ENCODE results near the gene RASGEF1C. TPM values are rescaled to one million over a fixed set of nuclear protein-coding genes. Genes with fewer than 3 reads are reported as not detected.

RASGEF1C gene
- total and polyA plus RNA-seq, 2 experiments from 2014 or later = 0.40 to 0.42 TPM

DNA sequence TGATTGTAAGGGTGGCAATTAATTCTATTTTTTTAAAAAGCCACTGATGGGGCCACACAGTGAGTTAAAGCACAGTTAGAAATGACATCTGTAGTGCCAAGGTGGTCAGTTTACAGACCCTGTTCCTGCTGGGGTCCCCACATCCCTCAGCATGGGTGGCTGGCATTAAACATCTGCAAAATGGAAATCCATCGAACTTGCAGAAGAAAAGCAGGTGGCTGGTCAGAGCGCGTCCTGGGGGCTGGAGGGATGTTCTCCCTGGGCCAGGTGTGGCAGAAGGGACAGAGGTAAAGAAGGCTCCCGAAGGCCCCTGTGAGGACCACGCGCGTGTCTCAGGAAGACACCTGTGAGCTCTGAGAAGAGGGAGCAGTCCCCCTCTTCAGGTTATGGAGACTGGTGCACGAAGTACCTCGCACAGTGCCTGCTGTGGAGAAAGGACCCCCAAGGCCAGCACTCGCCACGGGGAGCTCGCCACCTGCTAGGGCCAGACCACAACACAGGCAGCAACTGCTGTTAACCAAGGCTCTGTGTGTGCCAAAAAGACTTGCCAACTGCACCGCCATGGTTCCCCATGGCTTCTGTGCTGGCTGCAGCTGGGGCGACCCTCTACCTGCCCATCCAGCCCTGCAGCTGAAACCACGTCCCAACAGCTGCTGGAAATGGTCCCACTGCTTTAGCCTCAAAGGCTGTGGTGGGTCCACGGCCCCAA is 65.2 kb downstream of the RASGEF1C start (continued):
- TF ChIP-seq, protein P1, sequence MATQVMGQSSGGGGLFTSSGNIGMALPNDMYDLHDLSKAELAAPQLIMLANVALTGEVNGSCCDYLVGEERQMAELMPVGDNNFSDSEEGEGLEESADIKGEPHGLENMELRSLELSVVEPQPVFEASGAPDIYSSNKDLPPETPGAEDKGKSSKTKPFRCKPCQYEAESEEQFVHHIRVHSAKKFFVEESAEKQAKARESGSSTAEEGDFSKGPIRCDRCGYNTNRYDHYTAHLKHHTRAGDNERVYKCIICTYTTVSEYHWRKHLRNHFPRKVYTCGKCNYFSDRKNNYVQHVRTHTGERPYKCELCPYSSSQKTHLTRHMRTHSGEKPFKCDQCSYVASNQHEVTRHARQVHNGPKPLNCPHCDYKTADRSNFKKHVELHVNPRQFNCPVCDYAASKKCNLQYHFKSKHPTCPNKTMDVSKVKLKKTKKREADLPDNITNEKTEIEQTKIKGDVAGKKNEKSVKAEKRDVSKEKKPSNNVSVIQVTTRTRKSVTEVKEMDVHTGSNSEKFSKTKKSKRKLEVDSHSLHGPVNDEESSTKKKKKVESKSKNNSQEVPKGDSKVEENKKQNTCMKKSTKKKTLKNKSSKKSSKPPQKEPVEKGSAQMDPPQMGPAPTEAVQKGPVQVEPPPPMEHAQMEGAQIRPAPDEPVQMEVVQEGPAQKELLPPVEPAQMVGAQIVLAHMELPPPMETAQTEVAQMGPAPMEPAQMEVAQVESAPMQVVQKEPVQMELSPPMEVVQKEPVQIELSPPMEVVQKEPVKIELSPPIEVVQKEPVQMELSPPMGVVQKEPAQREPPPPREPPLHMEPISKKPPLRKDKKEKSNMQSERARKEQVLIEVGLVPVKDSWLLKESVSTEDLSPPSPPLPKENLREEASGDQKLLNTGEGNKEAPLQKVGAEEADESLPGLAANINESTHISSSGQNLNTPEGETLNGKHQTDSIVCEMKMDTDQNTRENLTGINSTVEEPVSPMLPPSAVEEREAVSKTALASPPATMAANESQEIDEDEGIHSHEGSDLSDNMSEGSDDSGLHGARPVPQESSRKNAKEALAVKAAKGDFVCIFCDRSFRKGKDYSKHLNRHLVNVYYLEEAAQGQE (IDR thresholded peaks at IDR 0.05; ENCODE audit: unreplicated experiment) = no peak
- TF ChIP-seq, protein P2, sequence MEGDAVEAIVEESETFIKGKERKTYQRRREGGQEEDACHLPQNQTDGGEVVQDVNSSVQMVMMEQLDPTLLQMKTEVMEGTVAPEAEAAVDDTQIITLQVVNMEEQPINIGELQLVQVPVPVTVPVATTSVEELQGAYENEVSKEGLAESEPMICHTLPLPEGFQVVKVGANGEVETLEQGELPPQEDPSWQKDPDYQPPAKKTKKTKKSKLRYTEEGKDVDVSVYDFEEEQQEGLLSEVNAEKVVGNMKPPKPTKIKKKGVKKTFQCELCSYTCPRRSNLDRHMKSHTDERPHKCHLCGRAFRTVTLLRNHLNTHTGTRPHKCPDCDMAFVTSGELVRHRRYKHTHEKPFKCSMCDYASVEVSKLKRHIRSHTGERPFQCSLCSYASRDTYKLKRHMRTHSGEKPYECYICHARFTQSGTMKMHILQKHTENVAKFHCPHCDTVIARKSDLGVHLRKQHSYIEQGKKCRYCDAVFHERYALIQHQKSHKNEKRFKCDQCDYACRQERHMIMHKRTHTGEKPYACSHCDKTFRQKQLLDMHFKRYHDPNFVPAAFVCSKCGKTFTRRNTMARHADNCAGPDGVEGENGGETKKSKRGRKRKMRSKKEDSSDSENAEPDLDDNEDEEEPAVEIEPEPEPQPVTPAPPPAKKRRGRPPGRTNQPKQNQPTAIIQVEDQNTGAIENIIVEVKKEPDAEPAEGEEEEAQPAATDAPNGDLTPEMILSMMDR (conservative IDR thresholded peaks at IDR 0.05; ENCODE audit: low read depth in 2 of 2) = no peak
- no peak for TF ChIP-seq CREB1 (CRISPR knock-in tag; IDR thresholded peaks at IDR 0.05; ENCODE audit: low read depth)
- TF ChIP-seq STAT1 (IDR thresholded peaks at IDR 0.05; ENCODE audit: unreplicated experiment) = no peak
- TF ChIP-seq EZH2 (IDR thresholded peaks at IDR 0.05; ENCODE audit: low read depth, unreplicated experiment) = no peak
- no peak for TF ChIP-seq ZNF331 (CRISPR knock-in tag; IDR thresholded peaks at IDR 0.05; ENCODE audit: low read depth)

DNA sequence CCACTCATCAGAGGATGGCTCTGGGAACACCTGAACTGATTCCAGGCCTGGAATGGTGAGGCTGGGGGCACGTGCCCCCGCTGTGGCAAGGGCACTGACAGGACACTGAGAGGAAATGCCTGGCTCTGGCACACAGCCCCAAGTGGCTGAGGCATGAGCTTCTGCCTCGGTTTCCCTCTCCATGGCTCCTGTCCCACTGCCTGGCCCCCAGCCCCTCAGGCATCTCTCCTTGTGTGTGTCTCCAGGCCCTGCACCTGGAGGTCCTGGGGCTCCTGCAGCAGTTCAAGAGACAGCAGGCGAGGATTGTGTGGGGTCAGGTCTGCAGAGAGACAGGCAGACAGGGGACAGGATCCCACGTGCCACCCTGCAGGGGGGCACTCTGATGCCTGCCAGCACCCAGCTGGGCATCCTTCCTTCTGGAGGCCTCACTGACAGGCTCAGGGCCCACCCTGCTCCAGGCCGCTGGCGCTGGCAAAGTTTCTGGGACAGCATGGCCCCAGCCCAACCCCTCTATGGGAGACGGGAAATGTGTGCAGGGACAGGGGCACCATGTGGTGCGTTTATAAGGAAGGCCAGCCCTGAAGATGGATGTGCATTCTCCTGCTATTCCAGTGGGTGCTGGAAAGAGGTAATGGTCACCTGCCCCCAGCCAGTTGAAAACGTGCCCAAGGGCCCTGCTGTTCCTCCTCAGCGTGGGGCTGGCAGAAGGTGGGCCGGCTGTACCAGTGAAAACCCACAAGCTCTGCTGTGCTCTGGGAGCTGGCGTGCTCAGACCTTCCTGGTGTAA is 66.0 kb downstream of the RASGEF1C start:
- Histone ChIP-seq H3K36me3 (ENCODE audit: insufficient read depth) (no peaks in the 10 kb centered on the region), H3K79me2 (replicated peaks; ENCODE audit: insufficient read depth) (no peaks in the 10 kb centered on the region), H2AFZ (no peak overlapping the region), H4K20me1 (replicated peaks; ENCODE audit: insufficient read depth) (no peaks in the 10 kb centered on the region), H3K9me2 (ENCODE audit: insufficient read depth) (no peaks in the 10 kb centered on the region), H3K4me3 (no peak overlapping the region), H3K27ac (ENCODE audit: low read depth) (no peak overlapping the region), H3K4me2 (no peak overlapping the region), H3F3A (replicated peaks; ENCODE audit: low read depth) (no peaks in the 10 kb centered on the region), H3K4me1 (ENCODE audit: insufficient read depth) (no peaks in the 10 kb centered on the region), H3K27me3 (ENCODE audit: insufficient read depth) (no peaks in the 10 kb centered on the region)
- Mint-ChIP-seq H3K27ac (no peak overlapping the region), H3K36me3 (ENCODE audit: low read depth) (no peaks in the 10 kb centered on the region; the same call in 2 of the 3 replicates), H3K27me3 (ENCODE audit: insufficient read depth, low read depth, poor library complexity) (peaks cover 6% of the 10 kb centered on the region), H3K9me3 (peaks cover 5% of the 10 kb centered on the region; the same call in 2 of the 3 replicates), H3K4me1 (peaks cover 3% of the 10 kb centered on the region; the same call in 1 of the 3 replicates), H3K4me3 (no peak overlapping the region)
- DNase-seq (ENCODE audit: low spot score) (no peak), ATAC-seq (no peak)
- TF ChIP-seq, protein P1 (IDR thresholded peaks at IDR 0.05; ENCODE audit: unreplicated experiment) = no peak
- TF ChIP-seq JUNB (IDR thresholded peaks at IDR 0.05; ENCODE audit: unreplicated experiment) = no peak
- TF ChIP-seq ZNF114 (CRISPR knock-in tag; IDR thresholded peaks at IDR 0.05) = no peak
- TF ChIP-seq CREB1 (CRISPR knock-in tag; IDR thresholded peaks at IDR 0.05; ENCODE audit: low read depth) = no peak
- TF ChIP-seq, protein P2 (conservative IDR thresholded peaks at IDR 0.05; ENCODE audit: low read depth in 2 of 2) = no peak
- TF ChIP-seq EZH2 (IDR thresholded peaks at IDR 0.05; ENCODE audit: low read depth, unreplicated experiment) = no peak
- no peak for TF ChIP-seq STAT1 (IDR thresholded peaks at IDR 0.05; ENCODE audit: unreplicated experiment)
- no peak for TF ChIP-seq EZH2phosphoT487 (IDR thresholded peaks at IDR 0.05; ENCODE audit: unreplicated experiment)

Measured in GM23338 (cell line).